Peyer's patch (tissue), 4 donors: Measurements from ENCODE around the gene CCNL2.

ENCODE experiments used
- CTCF ChIP-seq, 6 experiments: fragments of 450-650 bp in 4 of 6; fragments of 200-600 bp in 2 of 6; sonication (generic) in 1 of 6; IDR thresholded peaks; one replicate each; pipeline ENCODE4 v1.5.1; 2017 to 2019; ENCODE audit warnings: antibody characterized with exemption in 6 of 6, mild to moderate bottlenecking in 3 of 6, moderate library complexity in 1 of 6
- POLR2A ChIP-seq, 2 donors: fragments of 450-650 bp; IDR thresholded peaks; one replicate each; pipeline ENCODE4 v1.5.1; 2017; ENCODE audit warnings: antibody characterized with exemption in 2 of 2, mild to moderate bottlenecking in 2 of 2, moderate library complexity in 2 of 2

DNA sequence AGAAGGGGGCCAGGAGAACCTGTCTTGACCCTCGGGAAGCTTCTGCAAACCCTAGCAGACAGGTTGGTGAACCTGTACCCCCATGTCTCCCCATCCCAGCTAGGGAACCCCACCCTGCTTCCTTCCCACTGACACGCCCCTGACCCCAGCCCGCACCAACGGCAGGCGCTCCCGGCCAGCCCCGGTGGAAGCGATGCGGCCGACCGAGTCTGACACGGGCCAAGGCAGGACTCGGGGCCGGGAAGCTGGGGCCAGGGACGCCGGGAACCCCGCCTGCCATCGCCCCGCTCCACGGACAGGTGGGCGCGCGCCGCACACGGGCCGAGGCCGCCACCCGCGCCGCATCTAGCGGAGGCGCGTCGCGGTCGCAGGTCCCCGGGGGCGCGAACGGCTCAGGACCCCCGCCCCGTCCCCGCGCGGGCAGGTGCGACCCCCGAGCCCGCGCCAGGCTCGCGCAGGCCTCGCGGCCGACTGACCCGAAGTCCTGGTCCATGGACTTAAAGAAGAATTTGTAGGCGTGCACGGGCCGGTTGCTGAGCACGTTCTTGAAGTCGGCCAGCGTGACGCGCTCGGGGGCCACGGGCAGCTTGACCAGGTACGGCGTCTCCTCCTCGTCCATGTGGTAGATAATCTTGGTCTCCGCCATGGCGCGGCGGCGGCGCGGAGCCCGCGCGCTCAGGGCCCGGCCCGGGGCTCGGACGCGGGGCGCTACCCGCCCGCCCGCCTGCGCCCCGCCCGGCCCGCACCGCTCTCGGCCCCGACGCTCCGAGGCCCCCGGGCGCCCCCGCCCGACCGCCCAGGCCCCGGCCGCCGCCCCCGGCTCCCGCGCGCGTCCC is 50.5 kb downstream of the CCNL2 start:
- TF ChIP-seq CTCF (IDR thresholded peaks at IDR 0.05): no peak
- TF ChIP-seq POLR2A (IDR thresholded peaks at IDR 0.05): no peak
